ENCODE measurements around the gene TPPP. TPM values are rescaled to one million over a fixed set of nuclear protein-coding genes. Genes with fewer than 3 reads are reported as not detected.

The TPPP gene
- polyA plus RNA-seq, 2 of the 4 experiments (the other 2 are of a cell fraction) = 1.0 to 1.4 TPM

DNA sequence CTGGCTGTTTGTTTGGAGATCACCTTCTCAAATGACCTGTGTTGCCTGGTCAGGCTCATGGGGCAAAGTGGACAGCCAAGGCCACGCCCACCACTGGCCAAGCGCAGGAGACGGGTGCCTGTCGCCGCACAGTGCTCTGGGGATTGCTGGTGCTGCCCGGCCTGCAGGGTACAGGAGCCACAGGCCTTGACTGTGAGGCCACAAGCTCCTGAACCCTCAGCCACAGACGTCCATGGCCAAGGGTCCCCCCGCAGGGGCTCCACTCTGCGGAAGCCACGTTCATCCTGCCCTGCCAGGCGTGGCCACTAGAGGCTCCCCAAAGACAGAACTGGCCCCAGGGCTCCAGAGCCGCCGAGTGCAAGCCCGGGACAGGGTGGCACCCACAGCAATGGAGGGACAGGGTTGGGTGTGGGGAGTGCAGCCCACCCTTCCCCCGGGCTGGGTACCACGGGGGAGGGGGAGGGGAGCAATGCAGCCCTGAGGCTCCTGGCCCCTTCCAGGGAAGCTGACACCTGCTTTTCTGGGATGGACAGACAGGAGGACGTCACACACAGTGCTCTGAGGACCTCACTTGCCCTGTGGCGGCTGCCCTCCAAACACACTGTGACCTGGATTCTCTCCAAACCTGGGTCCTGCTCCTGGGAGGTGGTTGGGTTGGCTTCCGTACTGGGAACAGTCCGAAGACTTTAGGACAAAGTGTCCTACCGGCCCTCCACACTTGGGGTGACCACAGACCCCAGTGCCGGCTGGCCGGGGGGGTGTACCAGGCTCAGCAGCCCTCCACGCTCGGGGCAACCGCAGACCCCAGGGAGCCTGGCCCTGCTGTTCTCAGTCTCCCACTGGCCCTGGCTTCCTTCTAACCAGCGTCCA lies 21.5 kb downstream of the TPPP start:
- ChIA-PET POLR2A (no interaction called here), CTCF (interaction anchor here (0.7 to 7.0 kb wide), 16 partner anchors 10 to 443 kb away, joined by 3 to 87 read pairs (median 4); partner anchors contain the start of genes BRD9 and TRIP13)
- peak overlapping the region; percentile 66 to 88; a peak in 5 of 6 replicates for H3K27ac ChIP-seq
- ATAC-seq (peak; percentile 57 to 80), DNase-seq (ENCODE audit: low read depth in 1 of 2, low spot score in 1 of 2) (peak; percentile 74 to 75), FAIRE-seq (no peak)
- TF ChIP-seq KDM5A (IDR thresholded peaks at IDR 0.05) = peak; percentile 34; the same call in 1 of the 2 replicates
- TF ChIP-seq SMC3 (IDR thresholded peaks at IDR 0.05) = peak; percentile 67
- TF ChIP-seq RAD21 (conservative IDR thresholded peaks at IDR 0.05 in 1 of 2, IDR thresholded peaks at IDR 0.05 in 1 of 2) = peak; percentile 80 to 90
- TF ChIP-seq, protein P1, sequence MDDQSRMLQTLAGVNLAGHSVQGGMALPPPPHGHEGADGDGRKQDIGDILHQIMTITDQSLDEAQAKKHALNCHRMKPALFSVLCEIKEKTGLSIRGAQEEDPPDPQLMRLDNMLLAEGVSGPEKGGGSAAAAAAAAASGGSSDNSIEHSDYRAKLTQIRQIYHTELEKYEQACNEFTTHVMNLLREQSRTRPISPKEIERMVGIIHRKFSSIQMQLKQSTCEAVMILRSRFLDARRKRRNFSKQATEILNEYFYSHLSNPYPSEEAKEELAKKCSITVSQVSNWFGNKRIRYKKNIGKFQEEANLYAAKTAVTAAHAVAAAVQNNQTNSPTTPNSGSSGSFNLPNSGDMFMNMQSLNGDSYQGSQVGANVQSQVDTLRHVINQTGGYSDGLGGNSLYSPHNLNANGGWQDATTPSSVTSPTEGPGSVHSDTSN (IDR thresholded peaks at IDR 0.05) = peak; percentile 21; the same call in 1 of the 2 replicates
- TF ChIP-seq, protein P2, sequence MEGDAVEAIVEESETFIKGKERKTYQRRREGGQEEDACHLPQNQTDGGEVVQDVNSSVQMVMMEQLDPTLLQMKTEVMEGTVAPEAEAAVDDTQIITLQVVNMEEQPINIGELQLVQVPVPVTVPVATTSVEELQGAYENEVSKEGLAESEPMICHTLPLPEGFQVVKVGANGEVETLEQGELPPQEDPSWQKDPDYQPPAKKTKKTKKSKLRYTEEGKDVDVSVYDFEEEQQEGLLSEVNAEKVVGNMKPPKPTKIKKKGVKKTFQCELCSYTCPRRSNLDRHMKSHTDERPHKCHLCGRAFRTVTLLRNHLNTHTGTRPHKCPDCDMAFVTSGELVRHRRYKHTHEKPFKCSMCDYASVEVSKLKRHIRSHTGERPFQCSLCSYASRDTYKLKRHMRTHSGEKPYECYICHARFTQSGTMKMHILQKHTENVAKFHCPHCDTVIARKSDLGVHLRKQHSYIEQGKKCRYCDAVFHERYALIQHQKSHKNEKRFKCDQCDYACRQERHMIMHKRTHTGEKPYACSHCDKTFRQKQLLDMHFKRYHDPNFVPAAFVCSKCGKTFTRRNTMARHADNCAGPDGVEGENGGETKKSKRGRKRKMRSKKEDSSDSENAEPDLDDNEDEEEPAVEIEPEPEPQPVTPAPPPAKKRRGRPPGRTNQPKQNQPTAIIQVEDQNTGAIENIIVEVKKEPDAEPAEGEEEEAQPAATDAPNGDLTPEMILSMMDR (IDR thresholded peaks at IDR 0.05) = peak; percentile 86
- TF ChIP-seq JUNB (IDR thresholded peaks at IDR 0.05) = no peak
- TF ChIP-seq RCOR1 (IDR thresholded peaks at IDR 0.05; ENCODE audit: low read depth, low read length) = no peak
- 4% methylated on average over 7 of the region's 27 CpGs for WGBS (ENCODE audit: missing lambda C conversion rate)
- no peaks in the 10 kb centered on the region for H3K9me3 ChIP-seq
- peak overlapping the region; percentile 35 for H3K4me3 ChIP-seq
- peaks cover 43% of the 10 kb centered on the region for H3K4me1 ChIP-seq
- peak overlapping the region; percentile 98 for H3K4me2 ChIP-seq

DNA sequence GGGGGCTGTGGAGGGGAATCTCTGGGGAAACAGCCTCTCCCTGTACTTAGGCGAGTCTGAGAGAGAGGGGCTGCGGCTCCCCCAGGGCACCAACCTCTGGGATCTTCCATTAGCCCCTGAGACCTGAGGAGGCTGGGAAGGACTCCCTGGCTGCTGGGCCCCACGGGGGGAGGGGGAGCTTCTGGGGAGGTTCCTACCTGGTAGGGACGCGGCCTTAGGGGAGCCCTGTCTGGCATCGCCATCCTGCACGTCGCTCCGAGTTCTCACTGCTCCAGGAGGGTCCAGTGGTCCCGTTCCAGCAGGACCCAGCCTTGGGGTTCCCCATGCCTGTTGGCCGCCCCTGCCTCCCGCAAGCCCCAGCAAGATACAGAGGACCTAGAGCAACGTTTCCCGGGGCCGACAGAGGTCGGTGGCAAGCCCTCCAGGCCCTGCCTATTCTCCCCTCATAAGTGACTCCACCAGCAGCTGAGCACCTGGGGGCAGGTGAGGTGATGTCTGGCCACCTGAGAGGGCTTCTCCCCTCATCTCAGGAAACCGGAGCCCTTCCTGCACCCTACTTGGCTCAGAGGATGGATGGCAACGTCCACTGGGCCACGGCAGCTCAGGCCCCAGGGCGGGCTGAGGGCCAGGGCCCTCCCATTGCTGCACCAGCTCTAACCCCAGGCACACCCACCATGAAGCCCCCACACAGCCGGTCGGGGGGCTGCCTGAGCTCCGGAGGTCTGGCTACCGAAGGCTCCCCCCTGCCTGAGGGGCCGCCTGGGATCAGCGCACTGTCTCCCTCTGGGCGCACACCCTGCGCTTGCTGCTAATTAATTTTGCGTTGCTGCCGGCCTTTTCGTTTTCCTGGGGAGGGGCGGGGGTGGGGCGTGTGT lies 22.5 kb downstream of the TPPP start:
- 71% methylated on average over 19 of the region's 33 CpGs for WGBS (ENCODE audit: missing lambda C conversion rate)
- no peak for DNase-seq (ENCODE audit: low read depth in 1 of 2, low spot score in 1 of 2)

DNA sequence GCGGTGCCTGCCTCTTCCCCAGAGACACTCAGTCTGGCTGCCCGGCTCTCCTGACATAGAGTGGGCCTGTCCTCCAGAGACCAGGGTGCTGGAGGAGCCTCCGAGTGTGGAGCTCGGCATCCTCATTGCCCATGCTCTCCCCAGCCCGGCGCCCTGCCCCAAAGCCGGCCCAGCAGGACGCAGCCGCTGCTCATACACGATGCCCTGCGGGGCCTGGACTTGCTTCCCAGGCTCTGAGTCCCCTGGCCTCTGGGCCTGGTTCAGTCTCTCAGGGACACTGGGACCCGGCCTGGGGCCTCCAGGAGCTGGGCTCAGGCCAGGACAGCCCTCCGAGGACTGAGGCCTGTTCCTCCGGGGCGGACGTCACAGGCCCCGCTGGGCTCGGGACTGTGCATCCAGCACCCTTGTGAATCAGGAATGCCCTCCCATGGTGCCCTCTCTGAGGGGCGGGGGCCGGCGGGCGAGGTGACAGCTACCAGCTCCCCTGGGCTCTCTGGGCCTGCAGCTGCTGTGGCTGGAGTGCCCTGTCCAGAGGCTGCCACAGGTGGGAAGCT lies 23.2 kb downstream of the TPPP start:
- Histone ChIP-seq H3K4me2 (no peak overlapping the region), H3K4me1 (peaks cover 43% of the 10 kb centered on the region), H3K9me3 (no peaks in the 10 kb centered on the region), H3K27ac (peak overlapping the region; percentile 31 to 56; a peak in 4 of 6 replicates), H3K4me3 (no peak overlapping the region)
- ChIA-PET POLR2A (no interaction called here), CTCF (interaction anchor here (0.9 to 7.0 kb wide), 24 partner anchors 9 to 505 kb away, joined by 3 to 87 read pairs (median 4); partner anchors contain the start of genes BRD9 and TRIP13)
- no peak for ATAC-seq
- DNase-seq (ENCODE audit: low read depth in 1 of 2, low spot score in 1 of 2) = no peak
- FAIRE-seq = no peak
- 88% methylated on average over 11 of the region's 22 CpGs for WGBS (ENCODE audit: missing lambda C conversion rate)
- TF ChIP-seq KDM1A (IDR thresholded peaks at IDR 0.05; ENCODE audit: low read depth) = no peak
- no peak for TF ChIP-seq FOXS1 (CRISPR knock-in tag; IDR thresholded peaks at IDR 0.05)
- TF ChIP-seq, protein P3, sequence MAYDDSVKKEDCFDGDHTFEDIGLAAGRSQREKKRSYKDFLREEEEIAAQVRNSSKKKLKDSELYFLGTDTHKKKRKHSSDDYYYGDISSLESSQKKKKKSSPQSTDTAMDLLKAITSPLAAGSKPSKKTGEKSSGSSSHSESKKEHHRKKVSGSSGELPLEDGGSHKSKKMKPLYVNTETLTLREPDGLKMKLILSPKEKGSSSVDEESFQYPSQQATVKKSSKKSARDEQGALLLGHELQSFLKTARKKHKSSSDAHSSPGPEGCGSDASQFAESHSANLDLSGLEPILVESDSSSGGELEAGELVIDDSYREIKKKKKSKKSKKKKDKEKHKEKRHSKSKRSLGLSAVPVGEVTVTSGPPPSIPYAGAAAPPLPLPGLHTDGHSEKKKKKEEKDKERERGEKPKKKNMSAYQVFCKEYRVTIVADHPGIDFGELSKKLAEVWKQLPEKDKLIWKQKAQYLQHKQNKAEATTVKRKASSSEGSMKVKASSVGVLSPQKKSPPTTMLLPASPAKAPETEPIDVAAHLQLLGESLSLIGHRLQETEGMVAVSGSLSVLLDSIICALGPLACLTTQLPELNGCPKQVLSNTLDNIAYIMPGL (CRISPR knock-in tag; IDR thresholded peaks at IDR 0.05; ENCODE audit: borderline replicate concordance) = no peak
- TF ChIP-seq, protein P1 (IDR thresholded peaks at IDR 0.05) = no peak
- TF ChIP-seq, protein P4, sequence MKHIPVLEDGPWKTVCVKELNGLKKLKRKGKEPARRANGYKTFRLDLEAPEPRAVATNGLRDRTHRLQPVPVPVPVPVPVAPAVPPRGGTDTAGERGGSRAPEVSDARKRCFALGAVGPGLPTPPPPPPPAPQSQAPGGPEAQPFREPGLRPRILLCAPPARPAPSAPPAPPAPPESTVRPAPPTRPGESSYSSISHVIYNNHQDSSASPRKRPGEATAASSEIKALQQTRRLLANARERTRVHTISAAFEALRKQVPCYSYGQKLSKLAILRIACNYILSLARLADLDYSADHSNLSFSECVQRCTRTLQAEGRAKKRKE (CRISPR knock-in tag; IDR thresholded peaks at IDR 0.05; ENCODE audit: low read depth) = no peak

More for the DNA sequence above, 22.5 kb downstream of the TPPP start:
- peak overlapping the region; percentile 98; the same call in 2 of the 3 replicates for H3K4me2 ChIP-seq
- H3K27ac ChIP-seq = peak overlapping the region; percentile 66 to 88; a peak in 4 of 6 replicates
- peaks cover 43% of the 10 kb centered on the region for H3K4me1 ChIP-seq
- POLR2A ChIA-PET = no interaction called here
- CTCF ChIA-PET = interaction anchor here (0.7 to 7.0 kb wide), 23 partner anchors 9 to 469 kb away, joined by 3 to 87 read pairs (median 4); partner anchors contain the start of genes BRD9 and TRIP13
- H3K9me3 ChIP-seq = no peaks in the 10 kb centered on the region
- TF ChIP-seq HDAC2 (IDR thresholded peaks at IDR 0.05) = no peak
- no peak for TF ChIP-seq RCOR1 (IDR thresholded peaks at IDR 0.05; ENCODE audit: low read depth, low read length)
- no peak for TF ChIP-seq EP300 (IDR thresholded peaks at IDR 0.05)
- no peak for TF ChIP-seq CHD4 (IDR thresholded peaks at IDR 0.05; ENCODE audit: borderline replicate concordance)
- TF ChIP-seq ZC3H11A (IDR thresholded peaks at IDR 0.05) = no peak
- TF ChIP-seq TFCP2L1 (CRISPR knock-in tag; IDR thresholded peaks at IDR 0.05) = no peak
- TF ChIP-seq TP53 (CRISPR knock-in tag; IDR thresholded peaks at IDR 0.05) = no peak
- no peak for TF ChIP-seq SREBF2 (IDR thresholded peaks at IDR 0.05)
- TF ChIP-seq, protein P4 (CRISPR knock-in tag; IDR thresholded peaks at IDR 0.05; ENCODE audit: low read depth) = no peak
- no peak for TF ChIP-seq SMC3 (IDR thresholded peaks at IDR 0.05)
- TF ChIP-seq GATA3 (IDR thresholded peaks at IDR 0.05; ENCODE audit: borderline replicate concordance) = no peak
- no peak for TF ChIP-seq NR3C1 (IDR thresholded peaks at IDR 0.05)
- TF ChIP-seq JUNB (IDR thresholded peaks at IDR 0.05) = no peak
- ATAC-seq (no peak), FAIRE-seq (no peak)
- H3K4me3 ChIP-seq = no peak overlapping the region
